Astrocyte of the cerebellum (primary cell): ENCODE measurements around the gene MPND.

Source experiments
- DNase-seq: peaks from one replicate; pipeline ENCODE4 v3.0.0-alpha.2; 2011; ENCODE audit warnings: low read depth
- H3K4me3 ChIP-seq: 2 replicates; pipeline ENCODE4 v1.5.1; 2011; ENCODE audit warnings: mild to moderate bottlenecking, low read depth, low read length, moderate library complexity
- CTCF ChIP-seq: IDR thresholded peaks from 2 replicates; pipeline ENCODE4 v1.5.1; 2012; ENCODE audit warnings: low read length, low read depth, moderate library complexity, mild to moderate bottlenecking; ENCODE audit errors: missing control alignments
- in situ Hi-C: cut with HindIII; loops from 2 replicates; pipeline ENCODE4 v1.10.0; 2017; ENCODE audit warnings: low sequenced_read_pairs

The MPND gene

GRCh38 chr19:4365791-4366665, 22.7 kb downstream of the MPND start:
- TF ChIP-seq CTCF: no peak
- DNase-seq: no peak
- in situ Hi-C loops: loop anchor here (5.0 kb wide), 1 partner anchor 51 kb away; no protein-coding TSS in a partner anchor
- no peak overlapping the region for H3K4me3 ChIP-seq

GRCh38 chr19:4366666-4367335, 23.4 kb downstream of the MPND start:
- DNase-seq: no peak
- in situ Hi-C loops: loop anchor here (5.0 kb wide), 1 partner anchor 50 kb away; no protein-coding TSS in a partner anchor
- no peak overlapping the region for H3K4me3 ChIP-seq
- no peak for TF ChIP-seq CTCF

- DNase-seq: no peak
- in situ Hi-C loops: loop anchor here (5.0 kb wide), 1 partner anchor 50 kb away; no protein-coding TSS in a partner anchor
- TF ChIP-seq CTCF: no peak
- no peak overlapping the region for H3K4me3 ChIP-seq
Observed at GRCh38 chr19:4367336-4367723, 24.0 kb downstream of the MPND start.

GRCh38 chr19:4367781-4368127, 24.4 kb downstream of the MPND start:
- DNase-seq: no peak
- no peak for TF ChIP-seq CTCF
- no peak overlapping the region for H3K4me3 ChIP-seq
- in situ Hi-C loops: loop anchor here (5.0 kb wide), 1 partner anchor 50 kb away; no protein-coding TSS in a partner anchor

GRCh38 chr19:4368128-4368820, 24.9 kb downstream of the MPND start:
- in situ Hi-C loops: loop anchor here (5.0 kb wide), 1 partner anchor 49 kb away; no protein-coding TSS in a partner anchor
- no peak overlapping the region for H3K4me3 ChIP-seq

More at GRCh38 chr19:4368128-4368820, 24.9 kb downstream of the MPND start:
- no peak for DNase-seq
- TF ChIP-seq CTCF: no peak
